ENCODE measurements around the gene COL5A1. TPM values are rescaled to one million over a fixed set of nuclear protein-coding genes. Genes with fewer than 3 reads are reported as not detected.

The COL5A1 gene
- total RNA-seq, result 23.8 TPM
- 2.4 TPM for polyA plus RNA-seq (ENCODE audit: insufficient read depth, low read depth, low replicate concordance)
- long read RNA-seq, donor 1, partial matches to known transcripts, result 65 of 65 reads
- long read RNA-seq, donor 1, other reads (novel, unspliced or antisense), result 0 of 65 reads
- long read RNA-seq, donor 2, partial matches to known transcripts, result 12 of 12 reads
- long read RNA-seq, donor 2, other reads (novel, unspliced or antisense), result 0 of 12 reads
- long read RNA-seq, donor 3, full-length matches to known transcripts, result 1 of 18 reads
- long read RNA-seq, donor 3, partial matches to known transcripts, result 17 of 18 reads
- long read RNA-seq, donor 3, other reads (novel, unspliced or antisense), result 0 of 18 reads
- long read RNA-seq, donor 4, full-length matches to known transcripts, result 1 of 17 reads
- long read RNA-seq, donor 4, partial matches to known transcripts, result 16 of 17 reads
- long read RNA-seq, donor 4, other reads (novel, unspliced or antisense), result 0 of 17 reads
- long read RNA-seq, donor 5, partial matches to known transcripts, result 6 of 6 reads
- long read RNA-seq, donor 5, other reads (novel, unspliced or antisense), result 0 of 6 reads
- long read RNA-seq, donor 6, result 0 reads
- long read RNA-seq, donor 7, partial matches to known transcripts, result 30 of 31 reads
- long read RNA-seq, donor 7, other reads (novel, unspliced or antisense), result 1 of 31 reads
- long read RNA-seq, donor 8, partial matches to known transcripts, result 14 of 14 reads
- long read RNA-seq, donor 8, other reads (novel, unspliced or antisense), result 0 of 14 reads
- long read RNA-seq, donor 9, partial matches to known transcripts, result 14 of 14 reads
- long read RNA-seq, donor 9, other reads (novel, unspliced or antisense), result 0 of 14 reads
- long read RNA-seq, donor 10, full-length matches to known transcripts, result 1 of 40 reads
- long read RNA-seq, donor 10, partial matches to known transcripts, result 39 of 40 reads
- long read RNA-seq, donor 10, other reads (novel, unspliced or antisense), result 0 of 40 reads

GRCh38 chr9:134641173-134641989, at the start of gene COL5A1:
COL5A1 (plus strand) TSS chr9:134641803; CDS start chr9:134642188, 385 bp downstream.
- Histone ChIP-seq H3K9me3 (ENCODE audit: control insufficient read depth in 2 of 3, insufficient read depth in 1 of 3, low read length in 3 of 3) (no peaks in the 10 kb centered on the region), H3K27me3 (ENCODE audit: control insufficient read depth, insufficient read depth, low read length) (no peaks in the 10 kb centered on the region), H3K27ac (ENCODE audit: low read depth in 2 of 2, low read length in 2 of 2) (peak within 1 kb of the TSS; percentile 17 to 57), H3K36me3 (ENCODE audit: control insufficient read depth in 2 of 3, insufficient read depth in 3 of 3, low read length in 3 of 3) (no peaks in the 10 kb centered on the region), H3K4me3 (ENCODE audit: low read length in 3 of 3) (peak within 1 kb of the TSS; percentile 24 to 51 (median 34)), H3K4me1 (ENCODE audit: control insufficient read depth in 2 of 3, insufficient read depth in 2 of 3, low read depth in 1 of 3, low read length in 3 of 3) (peaks cover 0 to 9% (median 0%) of the 10 kb centered on the region in 3 donors), H3K9ac (ENCODE audit: low read length in 3 of 3) (no peak within 1 kb of the TSS)
- FAIRE-seq, result no peak
- no peak for TF ChIP-seq CTCF (IDR thresholded peaks at IDR 0.05; ENCODE audit: borderline replicate concordance, extremely low read depth, insufficient read depth)
- DNase-seq, result peak; percentile 92 to 98 (median 95)
- intact Hi-C loops (cut with DNase I), result no loop called here

GRCh38 chr9:134592018-134592818, 49.4 kb upstream of the COL5A1 start:
- FAIRE-seq, result no peak
- no peaks in the 10 kb centered on the region for H3K4me1 ChIP-seq (ENCODE audit: control insufficient read depth in 2 of 3, insufficient read depth in 2 of 3, low read depth in 1 of 3, low read length in 3 of 3)
- no peak overlapping the region for H3K9ac ChIP-seq (ENCODE audit: low read length in 3 of 3)
- no peak for DNase-seq
- H3K36me3 ChIP-seq (ENCODE audit: control insufficient read depth in 2 of 3, insufficient read depth in 3 of 3, low read length in 3 of 3), result no peaks in the 10 kb centered on the region
- intact Hi-C loops (cut with DNase I), result no loop called here
- H3K27ac ChIP-seq (ENCODE audit: low read depth in 2 of 2, low read length in 2 of 2), result no peak overlapping the region
- no peaks in the 10 kb centered on the region for H3K27me3 ChIP-seq (ENCODE audit: control insufficient read depth, insufficient read depth, low read length)
- H3K9me3 ChIP-seq (ENCODE audit: control insufficient read depth in 2 of 3, insufficient read depth in 1 of 3, low read length in 3 of 3), result peaks cover 0 to 1% (median 0%) of the 10 kb centered on the region in 3 donors
- H3K4me3 ChIP-seq (ENCODE audit: low read length in 3 of 3), result no peak overlapping the region
- no peak for TF ChIP-seq CTCF (IDR thresholded peaks at IDR 0.05; ENCODE audit: borderline replicate concordance, extremely low read depth, insufficient read depth)

DNA sequence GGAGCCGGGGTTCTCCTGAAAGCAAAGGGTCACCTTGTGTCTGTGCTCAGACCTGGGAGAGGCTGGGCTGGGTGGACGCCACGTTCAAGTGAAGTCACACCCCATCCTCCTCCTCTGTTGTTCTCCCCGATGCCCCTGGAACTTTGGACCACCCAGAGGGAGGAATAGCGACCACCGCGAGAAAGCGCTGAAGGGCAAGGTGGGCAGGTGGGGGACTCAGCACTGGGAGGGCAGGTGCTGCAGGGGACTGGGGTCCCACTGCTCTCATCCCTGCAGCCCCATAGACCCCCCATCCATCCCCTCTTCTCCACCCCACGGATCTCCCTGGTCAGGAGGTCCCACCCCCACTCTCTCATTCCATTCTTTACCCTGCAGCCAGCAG, 48.8 kb upstream of the COL5A1 start:
- no peak overlapping the region for H3K27ac ChIP-seq (ENCODE audit: low read depth in 2 of 2, low read length in 2 of 2)
- DNase-seq, result no peak
- H3K36me3 ChIP-seq (ENCODE audit: control insufficient read depth in 2 of 3, insufficient read depth in 3 of 3, low read length in 3 of 3), result no peaks in the 10 kb centered on the region
- no peak for FAIRE-seq
- no peak overlapping the region for H3K9ac ChIP-seq (ENCODE audit: low read length in 3 of 3)
- no peak overlapping the region for H3K4me3 ChIP-seq (ENCODE audit: low read length in 3 of 3)
- intact Hi-C loops (cut with DNase I), result no loop called here
- H3K9me3 ChIP-seq (ENCODE audit: control insufficient read depth in 2 of 3, insufficient read depth in 1 of 3, low read length in 3 of 3), result peaks cover 0 to 1% (median 0%) of the 10 kb centered on the region in 3 donors
- no peaks in the 10 kb centered on the region for H3K4me1 ChIP-seq (ENCODE audit: control insufficient read depth in 2 of 3, insufficient read depth in 2 of 3, low read depth in 1 of 3, low read length in 3 of 3)
- H3K27me3 ChIP-seq (ENCODE audit: control insufficient read depth, insufficient read depth, low read length), result no peaks in the 10 kb centered on the region
- TF ChIP-seq CTCF (IDR thresholded peaks at IDR 0.05; ENCODE audit: borderline replicate concordance, extremely low read depth, insufficient read depth), result no peak
